GM12873 (cell line): ENCODE data around the gene DGKD.

ENCODE experiments used
- CTCF ChIP-seq: IDR thresholded peaks from 2 replicates; pipeline ENCODE4 v1.5.1; 2012; ENCODE audit warnings: low read depth, mild to moderate bottlenecking, moderate library complexity, low read length, control low read depth; ENCODE audit not compliant: insufficient read depth; ENCODE audit errors: missing control alignments

The DGKD gene

GRCh38 chr2:233476651-233477547 lies 122.6 kb downstream of the DGKD start:
- no peak for TF ChIP-seq CTCF

- TF ChIP-seq CTCF = no peak
Measured at GRCh38 chr2:233477548-233478433, 123.5 kb downstream of the DGKD start.

GRCh38 chr2:233479616-233480489 lies 125.6 kb downstream of the DGKD start:
- TF ChIP-seq CTCF = no peak

GRCh38 chr2:233480490-233481202 lies 126.4 kb downstream of the DGKD start:
- TF ChIP-seq CTCF = no peak

GRCh38 chr2:233481368-233482142 lies 127.3 kb downstream of the DGKD start:
- TF ChIP-seq CTCF = no peak

- TF ChIP-seq CTCF = no peak
Measured at GRCh38 chr2:233482616-233483015, 128.3 kb downstream of the DGKD start.
